A549 treated with ZK216348 at 1 μM for 4 hours (cell line): ENCODE measurements around the gene RHBDD3. TPM values are rescaled to one million over a fixed set of nuclear protein-coding genes. Genes with fewer than 3 reads are reported as not detected.

Experiments
- total RNA-seq: library from RNA; stranded (reverse); fragments of 200-300 nt; extraction: Qiagen RNA extraction; gene quantifications from 5 replicates; pipeline ENCODE4 v1.2.3, GENCODE V29; 2022; ENCODE audit warnings: low read depth

RHBDD3 gene
- 16.5 to 29.6 TPM (median 28.0 TPM) in 5 replicates for total RNA-seq

DNA sequence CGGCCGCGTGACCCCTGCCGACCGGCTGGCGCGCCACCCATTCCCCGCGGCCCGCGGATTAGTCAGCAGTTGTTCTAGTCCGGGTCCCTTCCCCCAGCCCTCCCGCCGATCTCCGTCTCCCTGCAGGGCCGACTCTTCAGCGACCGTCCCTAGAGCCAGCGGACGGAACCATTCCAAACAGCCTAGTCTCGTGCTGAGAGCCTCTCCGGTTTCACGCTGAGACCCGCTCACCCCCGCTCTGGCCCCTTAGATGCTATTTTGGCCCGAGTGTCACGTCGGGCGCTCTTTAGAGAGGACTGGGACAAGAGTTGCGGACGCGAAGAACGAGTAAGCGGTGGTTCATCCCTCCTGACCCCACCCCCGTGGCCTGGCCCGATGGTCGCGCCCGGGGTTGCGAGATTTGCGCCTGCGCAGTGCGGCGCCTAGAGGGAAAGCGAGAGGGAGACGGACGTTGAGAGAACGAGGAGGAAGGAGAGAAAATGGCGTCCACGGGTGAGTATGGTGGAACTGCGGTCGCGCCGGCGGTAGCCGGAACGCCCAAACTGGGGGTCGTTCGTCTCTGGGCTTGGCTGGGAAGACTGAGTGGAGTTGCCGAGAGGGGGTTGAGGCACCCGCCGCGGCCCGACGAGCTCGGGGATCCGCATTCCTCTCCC lies at the start of gene RHBDD3, which contains the start of gene EWSR1:
RHBDD3 (minus strand) TSS at position 124 of the 653 bp plus-strand sequence. CDS start 2,355 bp downstream, outside the sequence.
EWSR1 (plus strand) TSS at position 411 of the 653 bp plus-strand sequence; CDS start at position 480, 69 bp downstream.

DNA sequence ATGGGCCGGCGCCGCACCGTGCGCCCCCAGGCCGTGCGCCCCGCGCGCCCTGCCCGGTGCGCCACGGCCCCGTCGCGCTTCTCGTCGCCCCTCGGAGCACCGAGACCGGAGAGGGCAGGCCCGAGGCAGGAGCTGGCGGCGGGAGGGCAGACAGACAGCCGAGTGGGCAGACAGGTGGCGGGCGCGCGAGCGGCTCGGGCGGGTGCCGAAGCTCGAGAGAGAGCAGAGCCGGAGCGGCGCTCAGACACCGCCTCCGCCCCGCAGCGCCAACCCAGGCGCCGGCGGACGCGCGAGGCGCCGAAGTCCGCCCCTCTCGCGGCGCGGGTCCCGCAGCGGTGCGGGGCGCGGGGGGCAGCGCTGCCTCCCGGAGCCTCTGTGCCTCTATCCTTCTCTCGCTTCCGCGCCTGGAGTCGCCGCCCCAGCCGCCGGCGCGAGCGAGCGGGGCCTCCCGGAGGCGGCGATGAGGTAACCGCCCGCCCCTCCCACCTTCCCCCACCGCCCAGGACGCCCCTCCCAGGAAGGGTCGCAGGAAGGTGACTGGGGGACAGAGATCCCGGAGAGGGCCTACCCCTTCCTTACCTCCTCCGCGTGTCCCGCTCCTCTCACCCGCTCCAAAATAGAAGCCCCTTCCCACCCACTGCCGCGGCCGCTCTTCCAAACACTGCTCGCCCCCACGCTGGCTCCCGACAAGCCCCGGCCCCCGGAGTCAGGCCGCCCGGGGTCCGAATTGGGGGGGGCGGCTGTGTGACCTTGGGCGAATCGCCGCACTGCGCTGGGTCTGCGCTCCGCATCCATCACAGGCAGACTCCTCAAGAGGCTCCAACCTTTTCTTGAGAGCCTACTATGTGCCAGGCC lies 47.7 kb upstream of the RHBDD3 start, which contains the start of gene RASL10A:
RASL10A (minus strand) TSS at position 412 of the 855 bp plus-strand sequence. CDS start 451 bp downstream, outside the sequence.

DNA sequence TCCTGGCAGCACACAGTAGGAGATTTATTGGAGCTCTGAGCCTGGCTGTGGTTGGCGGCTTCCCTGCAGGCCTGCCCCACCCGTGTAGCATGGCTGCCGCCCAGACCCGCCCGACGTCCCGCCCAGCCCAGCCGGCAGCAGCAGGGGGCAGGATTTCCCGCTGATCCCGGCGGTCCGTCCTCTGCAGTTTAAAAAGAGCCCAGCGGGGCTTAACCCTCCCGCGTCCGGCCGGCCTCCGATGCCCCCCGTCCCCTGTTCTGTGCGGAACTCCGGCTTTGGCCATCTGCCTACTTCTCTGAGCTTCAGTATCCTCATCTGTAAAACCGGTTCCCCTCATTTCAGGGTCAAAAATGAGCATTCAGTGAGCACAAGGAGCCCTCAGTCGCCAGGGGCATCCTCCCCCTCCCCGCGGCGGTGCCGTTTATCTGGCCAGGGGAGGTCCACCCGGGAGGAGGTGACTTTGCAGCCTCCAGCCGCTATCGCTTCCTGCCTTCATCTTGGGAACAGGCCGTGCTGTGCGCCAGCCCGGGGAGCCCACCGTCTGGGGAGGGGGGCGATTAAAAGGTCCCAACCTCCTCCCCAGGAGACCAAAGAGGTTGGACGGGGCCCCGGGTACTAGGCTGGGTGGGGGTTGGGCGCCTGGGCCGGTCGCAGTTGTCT lies 38.5 kb upstream of the RHBDD3 start, which contains the start of gene GAS2L1:
GAS2L1 (plus strand) TSS at position 476 of the 660 bp plus-strand sequence. CDS start 1,456 bp downstream, outside the sequence.

Other genes with a start within 250 kb of the RHBDD3 start
- gene C22orf31, start 206.2 kb downstream of the RHBDD3 start, total RNA-seq: not detected in 5 replicates
- 2.6 to 5.4 TPM (median 4.2 TPM) in 5 replicates for gene KREMEN1, start 194.9 kb downstream of the RHBDD3 start, total RNA-seq
- 0.27 to 0.52 TPM (median 0.43 TPM) in 4 of 5 replicates, not detected in the other for gene EMID1, start 62.1 kb downstream of the RHBDD3 start, total RNA-seq
- gene EWSR1, start 287 bp upstream of the RHBDD3 start, total RNA-seq: 214 to 243 TPM (median 225 TPM) in 5 replicates
- 13.5 to 41.5 TPM (median 37.8 TPM) in 5 replicates for gene GAS2L1, start 38.7 kb upstream of the RHBDD3 start, total RNA-seq
- 0.32 to 0.67 TPM (median 0.57 TPM) in 4 of 5 replicates, not detected in the other for gene RASL10A, start 47.7 kb upstream of the RHBDD3 start, total RNA-seq
- gene AP1B1, start 120.6 kb upstream of the RHBDD3 start, total RNA-seq: 19.3 to 28.3 TPM (median 28.0 TPM) in 5 replicates
- gene RFPL1, start 170.6 kb upstream of the RHBDD3 start, total RNA-seq: not detected in 5 replicates
- 0.07 to 0.13 TPM (median 0.09 TPM) in 4 of 5 replicates, not detected in the other for gene NEFH, start 212.2 kb upstream of the RHBDD3 start, total RNA-seq